ENCODE results near the gene CORO2B.

Gene CORO2B

DNA sequence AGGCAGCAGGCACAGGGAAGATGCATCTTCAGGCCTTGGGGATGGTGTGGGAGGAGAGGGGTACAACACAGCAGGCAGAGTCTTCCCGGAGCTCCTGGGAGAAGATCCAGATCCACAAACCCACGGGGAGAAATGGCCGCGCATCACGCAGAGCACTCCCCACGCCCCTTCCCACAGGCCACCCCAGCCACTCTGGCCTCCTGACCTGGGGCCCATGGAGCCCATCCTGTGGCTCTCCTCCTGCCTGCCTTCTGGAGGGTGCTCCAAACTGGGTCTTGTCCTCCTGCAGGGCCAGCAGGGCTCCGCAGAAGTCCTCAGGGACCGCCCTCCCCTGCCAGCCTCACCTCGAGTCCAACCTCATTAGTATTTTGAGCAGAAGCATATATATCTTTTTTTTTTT lies 17.9 kb downstream of the CORO2B start:
- POLR2A ChIA-PET: no interaction called here
- no peak for DNase-seq (ENCODE audit: extremely low spot score)
- TF ChIP-seq, protein P1, sequence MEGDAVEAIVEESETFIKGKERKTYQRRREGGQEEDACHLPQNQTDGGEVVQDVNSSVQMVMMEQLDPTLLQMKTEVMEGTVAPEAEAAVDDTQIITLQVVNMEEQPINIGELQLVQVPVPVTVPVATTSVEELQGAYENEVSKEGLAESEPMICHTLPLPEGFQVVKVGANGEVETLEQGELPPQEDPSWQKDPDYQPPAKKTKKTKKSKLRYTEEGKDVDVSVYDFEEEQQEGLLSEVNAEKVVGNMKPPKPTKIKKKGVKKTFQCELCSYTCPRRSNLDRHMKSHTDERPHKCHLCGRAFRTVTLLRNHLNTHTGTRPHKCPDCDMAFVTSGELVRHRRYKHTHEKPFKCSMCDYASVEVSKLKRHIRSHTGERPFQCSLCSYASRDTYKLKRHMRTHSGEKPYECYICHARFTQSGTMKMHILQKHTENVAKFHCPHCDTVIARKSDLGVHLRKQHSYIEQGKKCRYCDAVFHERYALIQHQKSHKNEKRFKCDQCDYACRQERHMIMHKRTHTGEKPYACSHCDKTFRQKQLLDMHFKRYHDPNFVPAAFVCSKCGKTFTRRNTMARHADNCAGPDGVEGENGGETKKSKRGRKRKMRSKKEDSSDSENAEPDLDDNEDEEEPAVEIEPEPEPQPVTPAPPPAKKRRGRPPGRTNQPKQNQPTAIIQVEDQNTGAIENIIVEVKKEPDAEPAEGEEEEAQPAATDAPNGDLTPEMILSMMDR (IDR thresholded peaks at IDR 0.05; ENCODE audit: control extremely low read depth, extremely low read depth, low read depth, missing control alignments): no peak
- CTCF ChIA-PET: no interaction called here

DNA sequence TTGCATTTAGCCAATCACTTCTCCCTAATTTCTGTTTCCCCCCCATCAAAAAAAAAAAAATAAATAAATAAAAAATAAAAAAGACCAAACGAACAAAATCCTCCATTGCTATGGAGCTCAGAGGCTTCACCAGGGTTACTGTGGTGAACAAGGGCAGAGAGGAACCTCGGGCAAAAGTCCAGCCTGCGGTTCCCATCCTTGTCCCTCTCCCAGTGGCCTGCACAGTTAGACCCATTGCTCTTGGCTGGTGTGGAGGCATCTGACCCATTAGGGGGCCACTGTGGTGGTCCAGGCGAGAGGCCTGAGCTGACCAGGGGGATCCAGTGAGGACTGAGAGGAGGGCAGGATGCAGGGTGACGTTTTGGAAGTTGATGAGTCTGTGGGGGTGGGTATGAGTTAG lies 18.8 kb downstream of the CORO2B start:
- POLR2A ChIA-PET: no interaction called here
- CTCF ChIA-PET: interaction anchor here (1.7 kb wide), 1 partner anchor 10 kb away, joined by 3 read pairs; no protein-coding TSS in a partner anchor
- DNase-seq (ENCODE audit: extremely low spot score): no peak
- TF ChIP-seq, protein P1 (IDR thresholded peaks at IDR 0.05; ENCODE audit: control extremely low read depth, extremely low read depth, low read depth, missing control alignments): no peak

DNA sequence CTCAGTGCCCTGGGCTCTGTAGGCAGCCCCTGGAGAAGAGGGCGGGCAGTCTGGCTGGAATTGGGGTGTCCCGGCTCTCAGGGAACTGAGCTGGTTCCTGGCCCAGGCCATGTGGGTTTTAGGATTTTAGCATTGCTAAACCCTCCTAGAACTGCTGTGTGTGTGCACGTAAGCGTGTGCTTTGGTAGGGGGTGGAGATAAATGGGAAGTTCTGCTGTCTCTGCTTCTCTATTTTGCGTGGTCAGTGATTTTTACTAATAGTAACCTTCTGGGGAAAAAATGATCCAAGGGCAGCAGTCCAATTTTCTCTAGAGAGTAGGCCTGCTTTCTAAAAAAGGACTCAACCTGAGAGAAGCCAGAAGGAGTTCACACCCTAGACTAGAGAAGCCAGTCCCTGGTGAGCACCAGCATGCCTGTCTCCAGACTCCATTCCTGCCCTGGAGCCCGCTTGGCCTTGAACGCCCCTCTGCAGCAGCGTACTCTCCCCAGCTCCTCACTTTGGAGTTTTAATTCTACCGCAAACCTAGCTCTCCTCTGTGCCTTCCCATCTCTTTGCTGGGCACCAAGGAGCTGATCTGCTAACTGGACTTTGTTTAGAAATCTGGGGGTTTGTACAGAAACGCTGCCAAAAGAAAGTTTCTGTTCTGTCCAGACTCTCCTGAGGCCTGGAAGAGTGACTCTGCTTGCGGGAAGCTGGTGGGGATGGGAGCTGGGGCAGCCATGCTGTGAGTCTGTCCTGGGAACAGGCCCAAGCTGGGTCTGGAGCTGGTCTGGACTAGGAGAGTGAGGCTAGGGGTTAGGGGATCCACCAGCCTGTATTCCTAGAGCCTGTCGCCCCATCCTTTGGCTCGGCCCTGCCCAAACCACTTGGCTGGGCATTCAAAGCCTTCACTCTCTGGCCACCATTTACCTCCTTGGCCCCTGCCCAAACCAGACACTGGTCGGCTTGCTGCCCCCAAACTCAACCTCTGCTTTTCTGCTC lies 19.7 kb downstream of the CORO2B start:
- CTCF ChIA-PET: interaction anchor here (1.7 kb wide), 1 partner anchor 9 kb away, joined by 3 read pairs; no protein-coding TSS in a partner anchor
- POLR2A ChIA-PET: no interaction called here

DNA sequence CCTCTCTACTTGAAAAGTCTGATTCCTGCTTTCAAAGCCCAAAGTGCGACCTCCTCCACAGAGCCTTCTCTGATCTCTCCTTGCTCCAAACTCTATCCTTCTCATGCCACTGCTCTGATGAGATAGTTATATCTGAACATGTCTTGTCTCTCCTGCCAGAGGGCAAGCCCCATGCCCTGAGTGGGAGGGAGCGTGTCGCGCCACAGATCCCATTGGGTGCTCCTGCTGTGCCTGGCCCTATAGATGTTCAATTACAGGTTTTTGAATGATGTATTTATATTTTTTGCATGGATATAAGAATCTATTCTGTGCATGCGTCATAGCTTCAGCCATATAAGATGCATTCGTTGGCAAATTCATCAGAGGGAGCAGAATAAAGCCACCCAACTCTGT lies 20.4 kb downstream of the CORO2B start:
- TF ChIP-seq, protein P1 (IDR thresholded peaks at IDR 0.05; ENCODE audit: control extremely low read depth, extremely low read depth, low read depth, missing control alignments): no peak
- ChIA-PET CTCF (interaction anchor here (1.7 kb wide), 1 partner anchor 8 kb away, joined by 3 read pairs; no protein-coding TSS in a partner anchor), POLR2A (no interaction called here)
- DNase-seq (ENCODE audit: extremely low spot score): no peak

More for the DNA sequence above, 19.7 kb downstream of the CORO2B start:
- TF ChIP-seq, protein P1 (IDR thresholded peaks at IDR 0.05; ENCODE audit: control extremely low read depth, extremely low read depth, low read depth, missing control alignments): no peak
- no peak for DNase-seq (ENCODE audit: extremely low spot score)

DNA sequence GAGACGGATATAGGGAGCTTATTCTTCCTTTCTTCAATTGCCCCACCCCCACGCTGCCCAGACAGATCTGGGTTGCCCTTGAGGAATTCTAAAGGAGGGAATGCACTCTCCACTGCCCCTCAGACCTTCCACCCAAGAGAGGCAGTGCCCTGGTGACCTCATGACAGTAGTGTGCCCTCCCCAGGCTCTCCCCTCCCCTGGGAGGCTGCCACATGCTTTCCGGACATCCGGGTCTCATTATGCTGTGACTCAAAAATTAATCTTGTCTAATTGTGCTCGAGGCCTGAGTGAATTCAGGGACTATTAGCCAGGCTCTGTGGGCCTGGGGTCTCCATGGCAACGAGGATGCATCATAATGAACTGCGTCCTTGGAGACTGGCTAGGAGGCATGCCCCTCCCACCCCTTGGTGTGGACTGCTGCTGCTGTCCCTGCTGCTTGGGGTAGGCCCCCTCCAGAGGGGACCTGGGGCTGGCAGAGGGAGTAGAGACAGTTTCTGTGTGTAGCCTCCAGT lies 20.8 kb downstream of the CORO2B start:
- ChIA-PET POLR2A (no interaction called here), CTCF (no interaction called here)
- TF ChIP-seq, protein P1 (IDR thresholded peaks at IDR 0.05; ENCODE audit: control extremely low read depth, extremely low read depth, low read depth, missing control alignments): no peak
- no peak for DNase-seq (ENCODE audit: extremely low spot score)

DNA sequence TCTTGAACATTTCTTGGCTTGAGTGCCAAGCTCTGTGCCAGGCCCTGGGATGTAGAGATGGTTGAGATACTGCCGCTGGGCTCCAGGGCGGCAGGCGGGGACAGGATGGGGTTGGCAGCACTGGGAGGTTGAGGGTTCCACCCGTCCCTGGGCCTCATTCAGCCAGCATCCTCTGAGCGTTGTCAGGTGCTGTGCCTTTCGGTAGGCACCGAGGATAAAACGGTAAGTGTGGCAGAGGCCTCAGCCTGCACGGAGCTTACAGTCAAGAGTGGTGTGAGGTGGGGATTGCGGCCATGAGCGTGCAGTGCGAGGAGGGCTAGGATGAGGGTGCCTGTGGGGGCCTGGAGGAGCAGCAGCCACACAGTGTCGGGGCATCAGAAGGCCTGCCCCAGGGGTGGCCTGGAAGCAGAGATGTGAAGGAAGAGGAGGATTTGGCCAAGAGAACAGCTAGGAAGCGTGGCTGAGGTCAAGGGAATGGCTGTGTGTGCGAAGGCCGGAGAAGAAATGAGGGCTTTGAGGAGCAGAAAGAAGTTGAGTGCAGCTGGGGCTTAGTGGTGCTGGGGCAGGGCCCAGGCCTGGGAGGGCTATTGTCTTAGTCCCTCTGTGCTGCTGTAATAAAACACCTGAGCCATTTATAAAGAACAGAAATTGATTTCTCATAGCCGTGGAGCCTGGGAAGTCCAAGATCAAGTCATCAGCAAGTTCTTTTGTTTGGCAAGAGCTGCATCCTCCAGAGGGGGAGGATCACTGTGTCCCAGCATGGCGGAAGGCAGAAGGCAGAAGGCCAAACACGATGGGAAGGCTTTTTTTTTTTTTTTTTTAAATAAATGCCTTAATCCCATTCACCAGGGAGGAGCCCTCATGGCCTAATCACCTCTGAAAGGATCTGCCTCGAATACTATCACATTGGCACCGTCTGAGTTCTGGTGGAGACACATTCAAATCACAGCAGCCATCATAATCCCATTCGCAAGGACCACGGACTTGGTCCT lies 22.7 kb downstream of the CORO2B start:
- ChIA-PET POLR2A (no interaction called here), CTCF (no interaction called here)
- TF ChIP-seq, protein P1 (IDR thresholded peaks at IDR 0.05; ENCODE audit: control extremely low read depth, extremely low read depth, low read depth, missing control alignments): no peak
- DNase-seq (ENCODE audit: extremely low spot score): no peak

All from GM10248 (cell line).